Activated naive CD8-positive, alpha-beta T cell (primary cell): Measurements from ENCODE around the gene MDFIC.

Experiments used
- H3K27ac Mint-ChIP-seq: one replicate; pipeline ENCODE4 v1.8.0; 2021; ENCODE audit warnings: mixed read lengths
- H3K27me3 Mint-ChIP-seq: one replicate; pipeline ENCODE4 v1.8.0; 2021; ENCODE audit warnings: mixed read lengths
- H3K36me3 Mint-ChIP-seq: one replicate; pipeline ENCODE4 v1.8.0; 2021; ENCODE audit warnings: mixed read lengths
- H3K4me1 Mint-ChIP-seq: one replicate; pipeline ENCODE4 v1.8.0; 2021; ENCODE audit warnings: low read depth, mixed read lengths
- H3K4me3 Mint-ChIP-seq: one replicate; pipeline ENCODE4 v1.8.0; 2021; ENCODE audit warnings: mild to moderate bottlenecking, mixed read lengths
- H3K9me3 Mint-ChIP-seq: one replicate; pipeline ENCODE4 v1.8.0; 2021; ENCODE audit warnings: low read depth, mixed read lengths

Gene MDFIC

DNA sequence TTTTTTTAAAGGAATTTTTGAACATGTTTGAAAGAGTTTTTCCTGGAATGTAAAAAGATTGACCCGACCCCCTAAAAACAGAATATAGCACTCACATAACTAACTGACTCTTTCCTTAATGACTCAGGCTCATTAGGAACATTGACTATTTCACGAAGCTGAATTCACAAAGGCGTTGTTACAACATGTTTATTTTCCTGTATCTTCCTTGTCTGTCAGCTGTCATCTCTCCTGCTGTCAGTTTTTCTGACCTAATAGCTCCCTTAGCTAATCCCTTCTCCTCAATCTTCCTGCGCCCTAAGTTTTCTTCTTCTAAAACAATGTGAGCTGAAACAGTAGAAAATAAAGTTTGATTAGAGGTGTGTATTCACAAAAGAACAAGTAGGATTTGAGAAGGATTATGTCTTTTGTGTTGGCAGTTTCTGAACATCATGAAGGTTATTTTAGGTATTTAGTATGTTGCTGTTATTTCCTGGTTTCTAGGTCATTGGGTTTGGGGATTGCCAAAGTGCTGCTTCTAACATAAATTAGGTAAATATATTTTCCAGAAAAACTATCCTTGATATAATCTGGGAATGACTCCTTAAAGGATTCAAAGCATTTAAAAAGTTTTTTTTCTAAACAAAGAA lies 4.6 kb upstream of the MDFIC start:
- H3K4me3 Mint-ChIP-seq, result peak overlapping the region; percentile 79
- H3K4me1 Mint-ChIP-seq, result peaks cover 57% of the 10 kb centered on the region
- H3K9me3 Mint-ChIP-seq, result no peaks in the 10 kb centered on the region
- peak overlapping the region; percentile 99 for H3K27ac Mint-ChIP-seq
- no peaks in the 10 kb centered on the region for H3K36me3 Mint-ChIP-seq
- H3K27me3 Mint-ChIP-seq, result no peaks in the 10 kb centered on the region

DNA sequence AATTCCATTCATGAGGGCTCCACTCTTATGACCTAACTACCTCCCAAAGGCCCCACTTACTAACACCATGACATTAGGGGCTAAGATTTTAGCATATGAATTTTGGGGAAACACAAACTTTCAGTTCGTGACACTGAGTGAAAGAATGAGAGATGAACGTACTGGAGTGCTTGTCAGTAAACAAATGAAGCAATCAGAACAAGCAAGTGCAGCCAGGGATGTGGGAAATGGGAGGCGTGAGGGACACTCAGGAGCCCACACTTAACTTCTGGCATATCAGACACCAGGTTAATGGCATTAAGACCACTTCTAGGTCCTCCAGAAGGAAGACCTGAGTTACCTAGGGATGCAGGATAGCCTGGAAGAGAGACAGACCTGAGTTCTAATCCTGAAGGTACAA lies 2.3 kb upstream of the MDFIC start:
- peak overlapping the region; percentile 82 for H3K27ac Mint-ChIP-seq
- H3K27me3 Mint-ChIP-seq, result no peaks in the 10 kb centered on the region
- no peak overlapping the region for H3K4me3 Mint-ChIP-seq
- no peaks in the 10 kb centered on the region for H3K9me3 Mint-ChIP-seq
- peaks cover 63% of the 10 kb centered on the region for H3K4me1 Mint-ChIP-seq
- peaks cover 2% of the 10 kb centered on the region for H3K36me3 Mint-ChIP-seq

DNA sequence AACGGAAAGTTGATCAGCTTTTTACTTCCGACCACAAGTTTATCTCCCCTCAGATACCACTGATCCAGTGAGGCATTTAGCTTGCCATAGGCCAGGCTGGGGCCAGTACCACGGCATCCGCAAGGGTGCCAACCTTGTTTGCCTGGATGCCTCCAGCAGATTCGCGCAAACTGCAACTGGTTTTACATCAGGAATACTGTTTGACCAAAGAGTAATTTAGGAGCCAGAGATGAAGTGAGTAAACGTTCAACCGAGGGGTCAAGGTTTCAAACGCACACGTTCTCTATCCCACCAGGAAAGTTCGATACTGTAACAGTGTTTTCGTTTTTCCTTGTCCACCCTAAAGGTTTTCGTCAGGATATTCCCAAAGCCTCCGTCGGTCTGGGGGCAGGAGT lies 266 bp upstream of the MDFIC start:
- Mint-ChIP-seq H3K36me3 (peaks cover 2% of the 10 kb centered on the region), H3K9me3 (no peaks in the 10 kb centered on the region), H3K27ac (peak overlapping the region; percentile 99), H3K4me3 (peak overlapping the region; percentile 88), H3K27me3 (no peaks in the 10 kb centered on the region), H3K4me1 (peaks cover 63% of the 10 kb centered on the region)

DNA sequence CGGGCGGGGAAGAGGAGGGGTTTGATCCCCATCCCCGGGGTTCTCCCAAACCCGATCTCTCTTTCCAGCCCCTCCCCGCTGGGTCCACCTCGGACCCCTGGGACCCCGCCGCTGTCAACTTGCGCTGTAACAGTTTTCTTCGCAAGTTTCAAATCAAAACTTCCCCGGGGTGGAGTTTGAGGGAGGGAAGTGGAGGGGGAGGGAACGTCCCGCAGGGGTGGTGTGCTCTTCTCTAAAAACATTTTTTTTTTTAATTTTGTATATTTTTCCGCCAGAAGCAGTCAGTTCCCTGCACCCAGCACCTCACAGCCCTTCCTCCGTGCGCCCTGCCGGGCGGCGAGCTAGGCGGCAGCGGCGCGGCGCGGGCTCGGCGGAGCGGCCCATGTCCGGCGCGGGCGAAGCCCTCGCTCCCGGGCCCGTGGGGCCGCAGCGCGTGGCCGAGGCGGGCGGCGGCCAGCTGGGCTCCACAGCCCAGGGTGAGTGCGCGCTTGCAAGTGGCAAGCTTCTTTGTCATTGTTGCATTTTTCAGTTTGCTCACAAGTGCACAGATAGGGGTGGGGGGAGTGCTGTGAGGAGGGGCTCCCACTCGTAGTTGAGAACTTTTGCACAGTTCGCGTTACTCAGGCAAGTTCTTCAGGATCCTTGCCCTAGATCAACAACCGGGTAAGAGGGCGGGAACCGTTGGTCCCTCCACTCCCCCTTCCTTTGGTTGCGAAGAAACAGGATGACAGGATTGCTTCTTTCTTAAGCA lies 933 bp downstream of the MDFIC start:
- no peaks in the 10 kb centered on the region for H3K27me3 Mint-ChIP-seq
- H3K4me3 Mint-ChIP-seq, result peak overlapping the region; percentile 92
- peak overlapping the region; percentile 95 for H3K27ac Mint-ChIP-seq
- peaks cover 5% of the 10 kb centered on the region for H3K36me3 Mint-ChIP-seq
- no peaks in the 10 kb centered on the region for H3K9me3 Mint-ChIP-seq
- peaks cover 60% of the 10 kb centered on the region for H3K4me1 Mint-ChIP-seq

GRCh38 chr7:114923403-114923713 lies 1.5 kb downstream of the MDFIC start:
- peaks cover 55% of the 10 kb centered on the region for H3K4me1 Mint-ChIP-seq
- H3K27me3 Mint-ChIP-seq, result no peaks in the 10 kb centered on the region
- peaks cover 5% of the 10 kb centered on the region for H3K36me3 Mint-ChIP-seq
- no peaks in the 10 kb centered on the region for H3K9me3 Mint-ChIP-seq
- H3K4me3 Mint-ChIP-seq, result peak overlapping the region; percentile 92
- H3K27ac Mint-ChIP-seq, result peak overlapping the region; percentile 95

GRCh38 chr7:114924038-114924712 lies 2.3 kb downstream of the MDFIC start:
- Mint-ChIP-seq H3K4me1 (peaks cover 49% of the 10 kb centered on the region), H3K9me3 (no peaks in the 10 kb centered on the region), H3K27ac (peak overlapping the region; percentile 95), H3K27me3 (no peaks in the 10 kb centered on the region), H3K36me3 (peaks cover 5% of the 10 kb centered on the region), H3K4me3 (peak overlapping the region; percentile 92)

DNA sequence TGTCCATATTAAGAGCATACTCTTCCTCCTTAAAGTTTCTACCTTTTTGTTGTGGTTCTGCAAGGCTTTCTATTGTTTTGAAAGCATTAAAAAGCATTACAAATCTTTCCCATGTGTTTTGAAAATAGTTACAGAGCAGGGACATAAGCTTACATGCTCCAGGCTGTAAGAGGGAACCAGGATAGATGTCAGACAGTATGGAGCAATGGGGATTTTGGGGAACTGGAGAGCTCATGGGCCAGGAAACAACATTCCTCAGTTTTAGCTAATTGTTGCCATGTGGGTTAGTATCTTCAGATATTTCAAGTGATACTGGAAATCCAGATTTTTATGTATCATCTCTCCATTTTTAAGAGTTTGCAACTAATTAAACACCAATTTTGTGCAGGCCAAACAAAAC lies 3.5 kb downstream of the MDFIC start:
- Mint-ChIP-seq H3K27ac (peak overlapping the region; percentile 90), H3K4me1 (peaks cover 38% of the 10 kb centered on the region), H3K27me3 (no peaks in the 10 kb centered on the region), H3K4me3 (peak overlapping the region; percentile 92), H3K9me3 (no peaks in the 10 kb centered on the region), H3K36me3 (peaks cover 5% of the 10 kb centered on the region)

DNA sequence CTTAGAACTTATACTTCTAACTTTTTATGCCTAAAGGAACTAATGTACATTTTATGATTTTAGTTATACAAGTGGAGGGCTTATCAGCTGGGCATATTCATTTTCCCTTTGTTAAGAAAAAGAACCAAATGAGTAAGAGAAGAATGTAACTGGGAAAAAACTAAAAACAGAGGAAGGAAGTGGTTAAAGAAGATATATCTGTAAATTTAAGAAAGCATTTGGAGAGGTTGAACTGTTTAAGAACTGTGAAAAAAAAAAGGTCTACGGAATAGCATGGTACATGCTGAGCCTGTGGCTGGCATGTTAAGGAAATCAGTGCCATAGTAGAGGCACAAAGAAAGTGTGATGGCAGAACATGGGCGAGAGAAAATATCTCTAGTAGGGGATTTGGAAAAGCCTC lies 6.2 kb downstream of the MDFIC start:
- H3K4me3 Mint-ChIP-seq, result no peak overlapping the region
- no peak overlapping the region for H3K27ac Mint-ChIP-seq
- peaks cover 28% of the 10 kb centered on the region for H3K4me1 Mint-ChIP-seq
- H3K27me3 Mint-ChIP-seq, result no peaks in the 10 kb centered on the region
- H3K36me3 Mint-ChIP-seq, result peaks cover 6% of the 10 kb centered on the region
- no peaks in the 10 kb centered on the region for H3K9me3 Mint-ChIP-seq

DNA sequence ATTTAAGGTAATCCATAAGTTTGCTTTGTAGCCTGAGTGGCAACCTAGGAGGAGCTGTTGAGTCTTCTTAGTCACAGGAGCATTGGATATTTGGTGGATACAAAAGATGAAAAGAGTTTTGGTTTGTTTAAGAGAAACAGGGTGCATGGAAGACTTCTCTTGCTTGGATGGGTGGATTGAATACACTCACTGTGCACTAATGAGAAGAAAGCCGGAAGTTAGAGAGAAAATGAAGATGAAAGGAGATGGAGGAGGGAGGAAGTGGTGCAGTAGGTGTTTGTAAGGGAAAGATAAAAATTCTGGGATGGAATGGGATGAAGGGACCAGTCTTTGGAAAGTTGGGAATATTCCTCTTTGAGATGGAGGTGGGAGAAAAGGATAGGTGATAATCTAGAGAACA lies 7.7 kb downstream of the MDFIC start:
- Mint-ChIP-seq H3K9me3 (no peaks in the 10 kb centered on the region), H3K27me3 (no peaks in the 10 kb centered on the region), H3K4me1 (peaks cover 35% of the 10 kb centered on the region)

DNA sequence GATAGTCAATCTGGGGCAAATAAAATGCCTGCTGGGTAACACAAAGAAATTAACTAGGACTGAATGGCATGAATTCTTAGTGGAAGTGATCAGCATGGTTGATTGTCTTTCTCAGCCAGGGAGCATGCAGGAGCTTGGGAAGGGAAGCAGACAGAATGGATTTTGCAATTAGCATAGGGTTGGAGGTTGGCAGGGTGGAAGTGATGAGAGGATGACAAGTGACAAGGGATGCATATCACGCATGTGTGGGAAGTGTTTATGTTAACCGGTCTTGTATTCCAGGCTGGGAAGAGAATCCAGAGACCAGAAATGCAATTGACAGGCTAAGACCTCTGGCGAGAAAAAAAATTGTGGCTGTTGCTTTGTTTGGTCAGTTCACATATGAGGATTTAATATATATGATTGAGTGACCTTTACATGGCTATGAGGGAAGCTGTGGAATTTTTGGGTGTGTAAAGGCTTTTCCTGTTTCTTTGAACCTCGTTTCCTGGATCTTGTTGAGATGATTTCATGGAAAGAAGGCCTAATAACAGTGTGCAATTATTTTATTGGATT lies 8.3 kb downstream of the MDFIC start:
- Mint-ChIP-seq H3K9me3 (no peaks in the 10 kb centered on the region), H3K4me1 (peaks cover 39% of the 10 kb centered on the region), H3K27ac (no peak overlapping the region), H3K4me3 (no peak overlapping the region), H3K36me3 (peaks cover 9% of the 10 kb centered on the region), H3K27me3 (no peaks in the 10 kb centered on the region)

More for the DNA sequence above, 7.7 kb downstream of the MDFIC start:
- H3K36me3 Mint-ChIP-seq, result peaks cover 7% of the 10 kb centered on the region
- H3K4me3 Mint-ChIP-seq, result no peak overlapping the region
- no peak overlapping the region for H3K27ac Mint-ChIP-seq

DNA sequence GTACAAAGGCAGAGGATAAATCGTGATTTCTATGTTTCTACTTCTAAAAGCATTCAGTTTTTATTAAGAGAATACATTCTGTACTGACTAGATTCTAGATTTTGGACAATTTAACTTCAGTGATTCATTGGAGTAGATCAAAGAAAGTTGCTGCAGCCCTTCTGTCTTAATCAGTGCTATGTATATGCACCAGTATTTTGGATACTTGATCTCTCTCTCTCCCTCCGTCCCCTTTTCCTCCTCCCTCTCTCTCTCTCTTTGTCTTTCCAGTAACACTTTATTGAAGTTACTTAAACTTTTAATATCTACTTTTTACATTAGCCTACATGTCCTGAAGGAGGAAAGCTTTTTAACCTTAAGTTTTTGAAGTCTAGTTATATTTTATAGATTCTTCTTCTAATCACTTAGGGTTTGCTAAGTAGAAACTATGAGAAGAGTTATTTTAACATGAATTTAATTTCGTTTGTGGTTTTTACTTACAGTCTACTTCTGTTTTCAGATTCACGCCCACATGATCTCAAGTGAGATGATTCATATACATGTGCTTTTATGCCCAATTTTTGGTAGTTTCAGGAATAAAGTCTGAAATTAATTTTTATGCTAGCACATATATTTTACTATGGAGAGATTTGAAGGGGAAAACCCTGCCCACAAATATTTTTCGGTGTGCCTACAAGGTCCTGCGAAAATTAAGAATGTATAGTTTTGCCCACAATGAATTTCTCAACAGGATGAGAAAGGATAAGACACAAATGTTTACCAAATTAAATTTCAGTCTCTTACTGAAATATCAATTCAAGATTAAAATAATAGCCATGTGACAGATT lies 9.1 kb downstream of the MDFIC start:
- Mint-ChIP-seq H3K27ac (no peak overlapping the region), H3K4me1 (peaks cover 39% of the 10 kb centered on the region), H3K4me3 (no peak overlapping the region), H3K9me3 (no peaks in the 10 kb centered on the region), H3K27me3 (no peaks in the 10 kb centered on the region), H3K36me3 (peaks cover 9% of the 10 kb centered on the region)

DNA sequence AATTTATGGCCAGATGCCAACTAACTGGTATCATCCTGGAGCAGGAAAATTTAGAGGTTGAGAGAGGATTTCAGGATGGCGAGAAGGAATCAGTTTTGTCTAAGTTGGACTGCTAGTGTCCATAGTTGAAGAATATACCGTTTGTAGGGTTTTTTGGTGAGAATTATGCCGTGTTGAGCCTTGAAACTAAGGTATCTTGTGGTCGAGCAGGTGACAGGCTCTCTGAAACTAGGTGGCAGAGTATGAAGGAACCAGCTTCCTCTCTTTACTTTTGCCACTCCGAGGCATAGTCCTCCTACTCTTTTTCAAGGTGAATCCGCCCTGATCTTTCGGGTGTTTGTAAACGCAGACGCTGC lies 9.7 kb downstream of the MDFIC start:
- peaks cover 39% of the 10 kb centered on the region for H3K4me1 Mint-ChIP-seq
- peaks cover 9% of the 10 kb centered on the region for H3K36me3 Mint-ChIP-seq
- H3K27me3 Mint-ChIP-seq, result no peaks in the 10 kb centered on the region
- H3K4me3 Mint-ChIP-seq, result no peak overlapping the region
- H3K27ac Mint-ChIP-seq, result no peak overlapping the region
- H3K9me3 Mint-ChIP-seq, result no peaks in the 10 kb centered on the region

DNA sequence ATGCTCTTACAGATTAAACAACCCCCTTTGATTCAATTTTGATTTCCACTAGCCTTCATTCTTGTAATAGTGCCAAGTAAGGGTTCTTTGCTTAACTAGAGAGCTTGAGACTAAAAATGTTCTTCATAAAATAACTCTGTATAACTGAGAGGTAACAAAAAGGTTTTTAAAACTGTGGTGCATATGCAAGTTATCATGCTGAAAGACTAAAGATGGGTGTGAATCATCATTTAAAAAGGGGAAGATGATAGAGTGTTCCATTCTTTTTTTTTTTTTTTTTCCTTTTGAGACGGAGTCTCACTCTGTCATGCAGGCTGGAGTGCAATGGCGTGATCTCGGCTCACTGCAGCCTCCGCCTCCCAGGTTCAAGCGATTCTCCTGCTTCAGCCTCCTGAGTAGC lies 11.1 kb downstream of the MDFIC start:
- peaks cover 40% of the 10 kb centered on the region for H3K4me1 Mint-ChIP-seq
- H3K27ac Mint-ChIP-seq, result no peak overlapping the region
- H3K4me3 Mint-ChIP-seq, result no peak overlapping the region

GRCh38 chr7:114933658-114934057 lies 11.8 kb downstream of the MDFIC start:
- Mint-ChIP-seq H3K4me3 (no peak overlapping the region), H3K27me3 (no peaks in the 10 kb centered on the region)

More for the DNA sequence above, 11.1 kb downstream of the MDFIC start:
- Mint-ChIP-seq H3K27me3 (no peaks in the 10 kb centered on the region), H3K36me3 (peaks cover 6% of the 10 kb centered on the region), H3K9me3 (no peaks in the 10 kb centered on the region)

More at GRCh38 chr7:114933658-114934057, 11.8 kb downstream of the MDFIC start:
- Mint-ChIP-seq H3K4me1 (peaks cover 42% of the 10 kb centered on the region), H3K27ac (no peak overlapping the region), H3K36me3 (peaks cover 8% of the 10 kb centered on the region), H3K9me3 (no peaks in the 10 kb centered on the region)
